Activated naive CD8-positive, alpha-beta T cell treated with anti-CD3 and anti-CD28 coated beads, Interleukin-2, amount 50 U/mL, for 16 hours (primary cell): ENCODE data around the gene NACA2.
"Not testable (repeated sequence)": the region's sequence is repeated elsewhere in the genome, so short reads cannot be mapped to it uniquely, and the experiment has no call there.

ENCODE experiments used
- DNase-seq: peaks from one replicate; pipeline ENCODE4 v3.0.0-alpha.2; 2020; ENCODE audit warnings: low read depth, low spot score

Gene NACA2

DNA sequence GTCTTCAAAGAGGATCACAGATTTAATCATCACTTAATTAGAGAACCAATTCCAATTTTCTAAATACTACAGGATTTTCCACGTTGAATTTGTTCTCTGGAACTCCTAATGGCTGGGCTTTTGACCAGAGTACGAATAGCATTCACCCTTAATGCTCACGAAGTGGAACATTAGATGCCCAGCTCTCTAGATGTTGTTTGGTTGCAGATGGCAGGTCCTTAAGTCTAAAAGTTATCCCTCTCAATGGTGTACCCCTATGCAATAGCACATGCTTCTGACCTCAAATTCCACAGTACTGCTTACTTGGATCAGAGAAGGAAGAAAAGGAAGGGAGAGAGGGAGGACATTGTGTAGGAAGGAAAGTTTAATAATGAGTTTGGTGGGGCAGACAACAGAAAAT lies 8.6 kb upstream of the NACA2 start:
- no peak for DNase-seq

DNA sequence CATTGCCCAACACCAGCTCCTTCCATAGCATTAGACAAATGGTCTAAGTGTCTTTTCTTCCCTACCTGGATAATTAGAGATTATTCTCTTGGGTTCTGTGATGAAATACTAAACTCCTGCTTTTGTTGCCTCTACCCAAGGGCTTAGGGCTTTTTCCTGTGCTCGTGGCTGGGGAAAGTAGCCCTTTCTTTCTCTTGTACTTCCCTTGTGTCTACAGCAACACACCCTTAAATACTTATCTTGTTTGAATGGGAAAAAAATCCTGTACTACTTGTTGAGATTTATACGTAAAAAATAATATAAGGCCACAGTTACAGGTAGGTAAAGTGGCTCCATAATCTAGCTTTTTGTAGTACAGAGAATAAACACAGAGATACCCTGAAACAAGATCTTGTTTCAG lies 7.0 kb upstream of the NACA2 start:
- DNase-seq, result no peak

DNA sequence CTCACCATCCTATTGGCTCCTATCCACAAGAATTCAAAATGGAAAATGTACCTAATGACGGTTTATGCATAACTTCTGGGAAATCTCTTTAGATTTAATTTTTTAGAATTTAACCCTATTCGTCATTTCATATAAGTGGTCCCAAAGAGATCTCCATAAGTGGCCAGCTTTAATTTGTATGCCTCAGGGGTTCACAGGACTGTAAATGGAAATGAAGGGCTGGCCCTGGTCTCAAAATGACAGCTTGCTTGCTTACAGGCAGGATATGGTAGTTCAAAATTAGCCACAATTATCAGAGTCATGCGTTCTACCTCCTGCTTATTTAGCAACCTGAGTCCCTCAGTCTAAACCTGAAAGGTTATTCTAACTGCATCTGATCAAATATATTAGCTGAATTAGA lies 6.6 kb upstream of the NACA2 start:
- DNase-seq, result no peak

DNA sequence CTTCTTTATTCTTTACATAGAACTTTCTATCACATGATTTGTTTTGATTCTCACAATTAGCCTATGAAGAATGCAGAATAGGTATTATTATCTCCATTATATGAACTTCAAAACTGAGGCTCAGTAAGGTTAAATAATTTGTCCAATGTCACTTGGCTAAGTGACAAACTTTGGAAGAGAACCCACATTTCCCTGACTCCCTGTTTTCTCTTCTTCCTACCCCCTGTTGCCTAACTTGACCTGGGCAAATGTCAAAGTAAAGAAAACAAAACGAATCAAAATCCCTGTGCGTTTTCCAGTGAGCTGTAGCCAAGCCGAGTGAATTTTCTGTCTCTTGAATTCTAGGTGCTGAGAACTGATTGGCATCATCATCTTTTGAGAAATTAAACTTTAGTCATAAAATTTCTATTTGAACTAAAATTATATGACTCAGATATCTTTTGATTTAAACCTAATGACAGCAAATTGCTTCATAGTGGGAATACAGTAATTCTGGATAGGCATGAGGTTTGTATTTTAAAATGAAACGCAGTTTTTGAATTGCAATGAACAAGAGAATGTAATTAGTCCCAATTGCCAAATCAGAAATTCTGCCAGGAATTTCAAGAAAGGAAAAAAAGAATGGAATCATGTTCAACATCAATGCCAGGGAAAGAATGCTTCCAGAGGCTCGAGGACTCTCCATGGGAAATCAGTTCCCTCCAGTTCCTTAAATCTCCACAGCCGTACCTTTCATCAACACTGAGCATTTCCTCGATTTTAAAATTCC lies 4.6 kb upstream of the NACA2 start:
- no peak for DNase-seq

DNA sequence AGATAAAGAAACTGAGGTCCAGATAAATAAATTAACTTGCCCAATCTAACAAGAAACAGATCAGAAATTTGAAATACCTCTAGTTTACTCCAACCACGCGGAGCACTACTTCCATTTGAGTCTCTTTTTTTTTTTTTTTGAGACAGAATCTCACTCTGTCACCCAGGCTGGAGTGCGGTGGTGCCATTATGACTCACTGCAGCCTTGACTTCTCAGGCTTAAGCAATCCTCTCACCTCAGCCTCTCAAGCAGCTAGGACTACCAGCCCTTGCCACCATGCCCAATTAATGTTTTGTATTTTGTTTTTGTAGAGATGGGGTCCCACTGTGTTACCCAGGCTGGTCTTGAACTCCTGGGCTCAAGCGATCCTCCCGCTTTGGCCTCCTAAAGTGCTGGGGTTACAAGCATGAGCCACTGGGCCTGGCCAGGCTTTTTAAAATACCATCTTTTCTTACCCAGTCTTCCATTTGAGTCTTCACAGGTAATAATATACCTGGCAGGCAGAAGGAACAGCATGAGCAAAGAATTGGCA lies 3.3 kb upstream of the NACA2 start:
- DNase-seq, result no peak

DNA sequence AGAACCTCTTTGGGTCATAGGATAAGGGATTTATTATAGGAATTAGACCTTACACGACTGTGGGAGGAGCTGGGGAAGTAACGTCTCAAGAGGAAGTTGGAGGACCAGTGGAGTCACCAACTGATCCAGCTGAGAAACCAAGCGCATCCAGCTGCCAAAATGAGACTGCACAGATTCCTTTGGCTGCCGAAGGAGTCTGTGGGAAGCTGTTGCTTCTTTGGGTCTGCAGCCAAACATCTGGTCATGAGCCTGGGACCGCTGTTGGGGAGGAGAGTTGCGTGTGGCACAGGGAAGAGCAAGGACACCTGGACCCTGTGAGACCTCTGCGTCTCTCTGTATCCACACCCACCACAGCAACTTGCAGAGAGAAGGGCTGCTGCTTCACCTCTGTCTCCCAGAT lies 2.4 kb upstream of the NACA2 start:
- no peak for DNase-seq

DNA sequence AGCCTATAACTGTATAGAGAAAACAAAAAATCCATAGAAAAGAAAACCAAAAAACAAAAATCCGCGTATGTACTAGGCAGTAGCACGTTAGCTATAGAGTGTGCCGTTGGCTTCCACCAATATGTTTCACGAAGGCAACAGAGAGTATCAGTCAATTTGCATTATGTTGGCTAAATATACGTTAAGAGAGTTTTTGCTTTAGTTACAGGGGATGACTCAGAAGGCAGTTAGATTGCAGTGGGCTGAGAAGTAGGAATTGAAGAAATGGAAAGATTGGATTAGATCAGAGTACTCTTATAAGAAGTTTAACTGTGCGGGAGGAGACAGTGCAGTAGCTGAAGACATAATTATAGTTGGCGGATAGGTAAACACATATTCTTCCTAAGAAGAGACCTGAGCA lies 911 bp upstream of the NACA2 start:
- no peak for DNase-seq

DNA sequence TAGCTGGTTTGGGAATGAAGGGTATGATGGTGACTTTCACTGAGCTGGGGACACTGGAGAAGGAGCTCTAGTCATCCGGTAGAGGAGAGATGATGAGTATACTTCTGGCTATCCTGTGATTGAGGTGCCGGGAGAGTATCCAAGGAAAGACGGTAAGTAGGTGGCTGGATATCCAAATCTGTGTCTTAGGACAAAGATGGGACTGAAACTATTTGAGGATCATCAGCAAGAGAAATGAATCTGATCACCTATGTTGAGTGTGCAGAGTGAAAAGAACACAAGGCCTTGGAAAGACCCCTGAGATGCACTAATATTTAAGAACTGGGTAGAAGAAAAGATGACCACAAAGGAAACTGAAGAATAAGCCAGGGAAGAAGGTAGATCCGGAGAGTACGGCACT lies 1.0 kb downstream of the NACA2 start:
- no peak for DNase-seq

DNA sequence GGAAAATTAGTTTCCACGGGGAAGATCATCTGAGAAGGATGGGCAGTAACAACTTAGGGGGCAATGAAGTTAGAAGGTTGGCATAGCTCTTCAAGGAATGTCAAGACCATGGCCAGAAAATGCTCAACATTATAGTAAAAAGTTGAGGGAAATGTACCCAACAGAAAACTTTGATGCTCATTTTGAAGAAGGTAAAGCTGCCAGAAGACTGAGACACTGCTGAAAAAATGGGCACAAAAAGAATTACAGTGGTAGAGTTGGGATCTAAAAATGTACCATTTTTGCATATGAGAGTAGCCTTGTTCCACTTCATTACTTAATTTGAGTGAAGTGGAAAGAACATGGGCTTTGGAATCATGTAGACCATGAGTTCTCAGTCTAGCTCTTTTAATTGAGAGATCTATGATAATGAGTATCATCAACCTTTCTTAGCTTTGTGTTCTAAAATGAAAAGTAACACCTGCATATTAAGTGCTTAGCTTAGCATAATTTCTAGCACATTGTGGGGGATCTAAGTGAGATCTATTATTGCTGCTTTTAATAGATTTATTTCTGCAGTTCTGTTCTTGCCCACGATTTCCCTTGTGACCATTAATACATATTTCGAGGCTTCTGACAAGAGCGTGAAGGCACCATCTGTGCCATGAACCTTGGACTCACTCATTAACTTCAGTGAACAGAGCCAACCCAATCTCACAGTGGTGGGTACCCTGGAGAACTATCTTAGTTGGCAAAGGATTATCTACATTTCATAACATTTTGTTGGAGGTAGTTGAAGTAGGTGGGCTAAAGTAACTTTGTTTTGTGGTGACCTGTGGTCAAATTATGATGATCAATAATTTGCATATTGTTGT lies 3.0 kb downstream of the NACA2 start:
- no peak for DNase-seq

DNA sequence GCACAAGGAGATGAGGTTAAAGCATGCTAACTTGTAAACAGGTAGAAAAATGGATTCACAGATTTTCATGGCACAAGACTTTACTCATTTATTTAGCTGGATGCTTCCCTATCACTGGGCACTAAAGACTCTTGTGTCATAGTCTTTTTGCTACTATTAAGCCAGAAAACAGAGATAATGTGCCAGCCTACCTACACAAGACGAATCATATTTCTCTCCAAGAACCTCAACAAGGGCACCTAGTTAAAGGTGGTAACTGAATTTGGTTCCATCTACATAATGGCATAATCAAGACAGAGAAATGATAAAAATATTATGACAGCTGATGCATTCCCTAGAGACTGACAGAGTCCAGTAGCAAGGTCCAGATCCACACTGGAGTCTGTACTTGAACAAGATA lies 3.8 kb downstream of the NACA2 start:
- no peak for DNase-seq

DNA sequence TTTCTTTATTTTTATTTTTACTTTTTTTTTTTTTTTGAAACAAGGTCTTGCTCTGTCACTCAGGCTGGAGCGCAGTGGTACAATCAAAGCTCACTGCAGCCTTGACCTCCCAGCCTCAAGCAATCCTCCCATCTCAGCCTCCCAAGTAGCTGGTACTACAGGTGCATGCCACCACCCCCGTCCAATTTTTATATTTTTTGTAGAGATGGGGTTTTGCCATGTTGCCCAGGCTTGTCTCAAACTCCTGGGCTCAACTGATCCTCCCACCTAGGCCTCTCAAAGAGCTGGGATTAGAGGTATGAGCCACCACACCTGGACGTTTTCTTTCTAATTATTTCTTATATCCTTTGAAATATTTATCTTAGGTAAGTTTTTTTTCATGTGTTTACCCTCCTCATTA lies 4.4 kb downstream of the NACA2 start:
- DNase-seq, result not testable (repeated sequence)

DNA sequence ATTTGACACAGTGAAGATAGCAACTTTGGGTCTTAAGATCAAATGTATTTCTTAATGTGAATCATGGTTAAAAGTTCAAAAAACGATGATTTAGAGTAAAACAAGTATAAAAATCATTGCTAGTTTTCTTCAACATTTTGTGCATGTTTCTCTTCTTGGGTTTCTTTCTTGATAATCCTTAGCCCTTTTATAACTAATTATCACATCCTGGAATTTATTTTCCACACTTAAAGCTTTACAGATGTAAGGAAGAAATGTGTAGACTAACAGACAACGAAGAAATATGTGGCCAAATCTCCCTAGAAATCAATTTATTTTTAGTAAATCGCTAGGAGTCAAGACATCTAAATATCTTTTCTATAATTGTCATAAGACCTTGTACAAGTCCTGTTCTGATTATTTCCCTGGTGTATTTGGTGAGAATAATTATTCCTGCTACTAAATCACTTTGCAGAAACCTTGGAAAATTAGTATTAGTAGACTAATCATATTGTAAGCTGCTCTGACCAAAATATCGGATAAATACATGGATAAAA lies 4.9 kb downstream of the NACA2 start:
- DNase-seq, result no peak

DNA sequence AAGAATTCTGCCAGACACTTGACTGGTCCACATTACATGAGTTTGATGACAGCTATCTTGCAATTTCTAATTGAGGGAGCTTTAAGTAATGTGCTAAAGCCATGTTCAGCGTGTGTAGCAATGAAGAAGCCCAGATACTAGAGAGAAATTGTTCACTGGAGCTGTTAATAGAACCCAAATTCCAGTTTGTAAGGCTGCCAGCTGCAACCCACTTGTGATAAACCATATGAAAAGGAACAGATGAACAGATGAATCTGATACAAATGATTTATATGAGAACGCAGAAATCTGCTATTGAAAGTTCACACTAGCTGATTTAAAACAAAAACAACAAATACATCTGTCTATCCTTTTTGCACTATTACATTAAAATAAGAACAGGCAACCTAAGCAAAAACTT lies 6.2 kb downstream of the NACA2 start:
- no peak for DNase-seq

DNA sequence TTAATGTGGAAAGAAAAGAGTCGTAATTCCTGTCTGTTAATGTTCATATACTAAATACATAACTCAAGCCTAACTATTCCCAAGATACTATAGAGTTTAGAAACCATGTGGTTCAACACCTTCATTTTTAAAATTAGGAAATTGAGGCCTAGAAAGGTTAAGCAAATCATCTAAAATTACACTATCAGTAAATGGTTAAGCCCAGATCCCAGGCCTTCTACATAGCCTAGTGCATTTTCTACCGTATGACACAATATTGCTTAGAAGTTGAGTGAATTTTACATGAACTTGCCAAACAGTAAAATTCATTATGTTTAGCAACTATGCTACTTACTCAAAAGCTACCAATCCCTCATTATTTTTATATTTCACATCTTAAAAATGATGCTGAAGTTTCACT lies 6.8 kb downstream of the NACA2 start:
- DNase-seq, result no peak

DNA sequence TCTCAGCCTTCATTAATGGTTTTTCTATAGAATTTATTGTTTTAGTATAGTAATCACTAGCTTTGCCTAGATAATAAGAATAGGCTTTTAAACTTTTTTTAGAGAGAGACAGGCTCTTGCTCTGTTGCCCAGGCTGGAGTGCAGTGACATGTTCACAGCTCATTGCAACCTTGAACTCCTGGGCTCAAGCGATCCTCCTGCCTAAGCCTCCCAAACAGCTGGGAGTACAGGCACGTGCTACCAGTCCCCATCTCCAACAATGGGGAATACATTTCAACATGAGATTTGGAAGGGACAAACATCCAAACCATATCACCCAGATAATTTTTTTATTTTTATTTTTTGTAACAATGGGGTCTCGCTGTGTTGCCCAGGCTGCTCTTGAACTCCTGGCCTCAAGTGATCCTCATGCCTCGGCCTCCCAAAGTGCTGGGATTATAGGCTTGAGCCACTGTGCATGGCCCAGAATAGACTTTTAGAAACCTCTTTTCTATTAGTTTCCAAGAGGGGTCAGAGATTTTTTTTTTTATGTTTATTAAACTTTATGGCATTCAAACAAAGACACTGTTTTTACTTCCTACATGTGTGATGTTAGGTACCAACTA lies 7.3 kb downstream of the NACA2 start:
- DNase-seq, result no peak

DNA sequence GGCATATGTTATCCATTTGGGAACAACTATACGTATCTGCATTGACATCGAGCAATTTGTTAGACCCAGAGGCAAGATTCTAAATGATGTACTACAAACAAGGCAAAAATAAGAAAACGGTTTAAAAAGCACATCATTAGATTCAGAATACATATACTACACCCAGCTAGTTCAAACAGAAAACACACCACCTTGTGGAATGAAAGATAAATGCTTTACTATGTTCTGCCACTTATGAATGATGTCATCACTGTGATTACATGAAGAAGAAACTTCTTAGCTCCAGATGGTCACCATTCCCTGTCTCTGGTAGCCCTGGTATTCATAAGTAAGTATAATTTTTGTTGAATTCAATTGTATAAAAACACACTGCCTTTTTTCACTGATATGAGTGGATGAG lies 7.8 kb downstream of the NACA2 start:
- no peak for DNase-seq

DNA sequence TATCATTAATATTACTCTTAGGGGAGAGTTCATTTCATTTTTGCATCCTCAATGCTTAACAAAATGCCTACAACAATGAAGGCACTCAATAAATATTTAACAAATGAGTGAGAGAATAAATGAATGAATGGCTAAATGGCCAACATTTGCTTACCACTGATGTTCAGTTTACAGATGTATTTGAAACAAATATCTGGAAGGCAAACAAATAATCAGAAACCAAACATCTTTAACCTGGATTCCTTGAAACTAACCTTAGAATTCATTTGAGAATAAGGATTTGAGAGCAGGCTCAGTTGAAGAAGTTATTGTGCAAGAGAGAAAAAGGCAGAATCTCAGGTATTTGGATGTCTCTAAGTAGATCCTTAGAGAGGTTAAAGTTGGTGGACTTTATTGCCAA lies 8.4 kb downstream of the NACA2 start:
- no peak for DNase-seq

DNA sequence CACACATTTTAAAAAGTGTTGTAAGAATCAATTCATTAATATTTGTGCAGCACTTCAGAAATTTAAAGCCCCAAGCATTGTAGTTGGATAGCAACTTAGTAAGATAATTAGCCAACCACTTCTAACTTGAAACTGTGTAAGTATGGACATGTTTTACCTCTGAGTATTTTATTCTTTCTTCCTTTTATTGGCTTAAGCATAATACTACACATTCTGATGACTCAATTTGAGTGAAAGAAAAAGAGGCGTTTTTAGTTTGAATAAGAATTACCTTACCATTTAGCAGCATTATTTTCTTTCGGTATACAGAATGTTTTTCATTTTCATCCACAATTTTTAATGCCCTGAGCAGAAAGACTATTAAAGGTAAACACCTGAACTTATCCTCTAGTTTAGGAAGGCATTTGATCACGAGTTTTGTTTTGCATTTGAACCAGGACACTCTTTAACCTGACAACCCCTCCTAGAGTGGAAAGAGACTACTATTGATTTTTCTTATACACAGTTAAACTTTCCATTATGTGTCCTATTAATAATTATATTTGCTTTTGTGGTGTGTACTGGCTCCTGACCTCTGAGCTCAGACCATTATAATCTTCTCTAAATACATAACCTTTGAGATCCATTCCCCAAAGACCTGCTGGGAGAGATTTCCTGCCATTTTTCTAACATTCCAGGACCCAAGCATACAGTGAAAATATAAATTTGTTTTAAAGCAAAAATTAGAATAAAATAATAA lies 9.2 kb downstream of the NACA2 start:
- no peak for DNase-seq

DNA sequence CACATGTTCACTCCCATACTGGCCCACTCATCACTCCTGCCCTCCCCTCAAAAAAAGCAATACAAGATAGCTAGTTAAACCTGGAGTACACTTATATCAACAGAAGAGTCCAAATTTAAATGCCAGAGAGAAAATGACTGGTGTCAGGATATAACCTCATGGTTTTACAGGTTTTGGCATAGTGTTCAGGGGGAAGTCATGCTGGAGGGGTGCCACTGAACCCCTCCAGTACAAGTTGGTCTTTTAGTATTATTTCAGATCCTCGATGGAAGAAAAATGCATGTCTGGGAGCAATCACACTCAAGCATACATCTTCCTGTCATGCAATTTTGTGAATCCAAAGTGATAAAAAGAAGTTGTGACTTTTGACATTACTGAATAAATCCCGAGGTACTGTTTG lies 10.5 kb downstream of the NACA2 start:
- no peak for DNase-seq

DNA sequence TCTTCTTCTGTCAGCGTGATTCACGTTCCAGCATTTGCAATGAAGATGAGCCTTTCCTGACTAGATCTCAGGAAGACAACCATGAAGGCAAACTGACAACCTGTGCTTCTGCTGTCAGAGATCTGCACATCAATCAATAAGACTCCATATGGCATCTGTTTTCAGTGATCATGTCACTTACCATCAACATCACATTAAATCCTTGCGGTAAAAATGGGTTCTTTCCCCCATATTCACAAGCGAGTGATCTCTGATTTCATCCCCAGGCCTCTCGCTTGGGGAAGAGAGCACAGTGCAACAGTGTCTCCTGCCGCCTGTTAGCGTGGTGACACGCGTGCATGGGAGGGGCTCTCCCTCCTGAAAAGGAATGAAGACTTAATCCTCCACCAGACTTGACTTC lies 11.1 kb downstream of the NACA2 start:
- DNase-seq, result no peak

DNA sequence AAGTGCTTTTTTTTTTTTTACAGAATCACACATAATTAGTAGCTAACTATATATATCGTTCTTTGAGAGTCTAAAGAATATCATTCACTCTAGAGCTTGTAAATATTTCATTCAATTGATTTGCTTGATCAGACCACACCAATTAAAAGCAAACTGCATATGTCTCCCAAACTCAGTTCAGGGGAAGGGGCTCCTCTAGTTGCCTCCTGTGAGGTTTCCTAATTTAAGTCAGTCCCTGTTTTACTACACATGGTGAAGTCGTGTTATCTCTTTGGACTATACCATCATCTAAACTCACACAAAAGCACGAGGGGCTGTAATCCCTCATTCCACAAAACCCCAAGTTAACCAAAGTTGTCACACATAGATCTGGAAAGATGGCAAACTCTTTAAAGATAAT lies 11.7 kb downstream of the NACA2 start:
- DNase-seq, result no peak

DNA sequence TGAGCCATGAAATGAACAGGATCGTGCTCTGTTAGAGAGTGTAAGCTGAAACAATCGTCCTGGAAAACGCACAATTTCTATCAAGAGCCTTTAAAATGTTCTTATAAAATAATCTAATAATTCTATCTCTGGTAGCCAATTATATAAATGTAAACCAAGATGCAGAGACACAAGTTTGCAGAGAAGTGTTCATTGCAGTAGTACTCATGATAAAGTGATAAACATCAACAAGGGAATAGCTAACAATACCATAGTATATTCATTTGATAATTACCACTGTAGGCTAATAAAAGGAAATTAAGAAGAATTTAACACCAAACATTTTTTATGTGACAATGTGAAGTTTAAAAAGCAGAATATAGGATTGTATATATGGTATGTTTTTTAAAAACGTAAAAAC lies 12.4 kb downstream of the NACA2 start:
- DNase-seq, result no peak
